Tibial nerve (tissue), 4 donors: ENCODE measurements around the gene DNAL4.
A peak's percentile ranks its signal among the peaks of the same experiment; 100 is the strongest.

ENCODE experiments used
- EP300 ChIP-seq, 2 donors: sonication (generic); formaldehyde crosslinking; IDR thresholded peaks; one replicate each; pipeline ENCODE4 v1.6.1; 2017; ENCODE audit warnings: antibody characterized with exemption in 2 of 2, mild to moderate bottlenecking in 1 of 2
- POLR2A ChIP-seq, 2 donors: fragments of 450-650 bp; IDR thresholded peaks; one replicate each; pipeline ENCODE4 v1.6.1; 2017; ENCODE audit warnings: antibody characterized with exemption in 2 of 2, mild to moderate bottlenecking in 2 of 2, moderate library complexity in 2 of 2
- TF ChIP-seq, protein P1 (sequence below), 5 experiments: fragments of 200-600 bp in 3 of 5; fragments of 450-650 bp in 2 of 5; sonication (generic) in 3 of 5; IDR thresholded peaks; one replicate each; pipeline ENCODE4 v1.5.1; 2016 to 2019; ENCODE audit warnings: antibody characterized with exemption in 5 of 5, mild to moderate bottlenecking in 3 of 5, moderate library complexity in 2 of 5

DNA sequence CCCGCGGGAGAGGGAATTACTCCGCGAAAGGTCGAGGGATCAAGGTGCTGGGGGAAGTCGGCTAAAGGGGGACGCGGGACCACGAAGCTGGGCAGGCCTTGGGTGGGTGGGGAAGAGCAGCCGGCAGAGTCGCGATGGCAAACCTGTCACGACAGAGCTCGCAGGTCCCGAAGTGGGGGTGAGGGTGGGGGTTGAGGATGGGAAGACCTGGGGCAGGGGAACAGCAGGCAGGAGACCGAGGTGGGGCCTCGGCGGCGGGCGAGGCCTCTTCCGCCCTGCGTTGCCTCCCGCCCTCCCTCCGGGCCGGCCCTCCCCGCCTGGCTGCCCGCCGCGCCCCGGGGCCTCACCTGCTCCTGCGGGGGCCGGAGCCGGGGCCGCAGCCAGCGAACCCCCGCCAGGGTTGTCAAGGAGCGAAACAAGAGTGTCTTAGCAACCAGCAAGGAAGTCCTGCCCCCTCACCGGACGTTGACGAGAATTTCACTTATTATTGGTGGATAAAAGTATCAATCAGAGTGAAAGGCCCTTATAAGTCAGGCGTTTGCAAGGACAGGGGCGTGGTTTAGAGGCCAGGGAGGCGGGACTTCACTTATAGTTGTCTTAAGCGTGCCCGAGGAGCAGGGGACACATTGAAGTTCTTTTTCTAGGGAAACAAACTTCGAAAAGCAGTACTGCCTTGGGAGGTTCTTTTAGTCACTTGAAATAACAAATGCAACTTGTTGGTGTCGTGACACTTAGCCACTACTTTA lies at the start of gene DNAL4:
- TF ChIP-seq, protein P1, sequence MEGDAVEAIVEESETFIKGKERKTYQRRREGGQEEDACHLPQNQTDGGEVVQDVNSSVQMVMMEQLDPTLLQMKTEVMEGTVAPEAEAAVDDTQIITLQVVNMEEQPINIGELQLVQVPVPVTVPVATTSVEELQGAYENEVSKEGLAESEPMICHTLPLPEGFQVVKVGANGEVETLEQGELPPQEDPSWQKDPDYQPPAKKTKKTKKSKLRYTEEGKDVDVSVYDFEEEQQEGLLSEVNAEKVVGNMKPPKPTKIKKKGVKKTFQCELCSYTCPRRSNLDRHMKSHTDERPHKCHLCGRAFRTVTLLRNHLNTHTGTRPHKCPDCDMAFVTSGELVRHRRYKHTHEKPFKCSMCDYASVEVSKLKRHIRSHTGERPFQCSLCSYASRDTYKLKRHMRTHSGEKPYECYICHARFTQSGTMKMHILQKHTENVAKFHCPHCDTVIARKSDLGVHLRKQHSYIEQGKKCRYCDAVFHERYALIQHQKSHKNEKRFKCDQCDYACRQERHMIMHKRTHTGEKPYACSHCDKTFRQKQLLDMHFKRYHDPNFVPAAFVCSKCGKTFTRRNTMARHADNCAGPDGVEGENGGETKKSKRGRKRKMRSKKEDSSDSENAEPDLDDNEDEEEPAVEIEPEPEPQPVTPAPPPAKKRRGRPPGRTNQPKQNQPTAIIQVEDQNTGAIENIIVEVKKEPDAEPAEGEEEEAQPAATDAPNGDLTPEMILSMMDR (IDR thresholded peaks at IDR 0.05) = peak in 1 of 5 experiments; percentile 25
- TF ChIP-seq POLR2A (IDR thresholded peaks at IDR 0.05) = peak in 1 of 2 donors; percentile 45
- TF ChIP-seq EP300 (IDR thresholded peaks at IDR 0.05) = peak; percentile 34 to 57
